Spleen (tissue), 11 donors: ENCODE results near the gene KSR2. TPM values are rescaled to one million over a fixed set of nuclear protein-coding genes. Genes with fewer than 3 reads are reported as not detected.

Experiments used
- DNase-seq: peaks from one replicate; pipeline ENCODE4 v3.0.0-alpha.2; 2020
- H3K27ac ChIP-seq, 8 donors: fragments of 200-600 bp; sonication (generic) in 7 of 8; 1 replicate in 4 of 8; 2 replicates in 4 of 8; pipeline versions ENCODE4 v1.5.0 to v1.8.0; 2016 to 2021; ENCODE audit warnings: inconsistent platforms in 4 of 8, mild to moderate bottlenecking in 4 of 8, moderate library complexity in 1 of 8
- H3K27me3 ChIP-seq, 7 donors: fragments of 200-600 bp; sonication (generic) in 6 of 7; replicated peaks in 1 of 7; 1 replicate in 4 of 7; 2 replicates in 3 of 7; pipeline versions ENCODE4 v1.5.0 to v1.8.0; 2016 to 2021; ENCODE audit warnings: inconsistent platforms in 3 of 7, mild to moderate bottlenecking in 1 of 7
- H3K36me3 ChIP-seq, 6 donors: fragments of 200-600 bp; sonication (generic) in 5 of 6; 1 replicate in 4 of 6; 2 replicates in 2 of 6; pipeline versions ENCODE4 v1.5.0 to v1.8.0; 2016 to 2021; ENCODE audit warnings: inconsistent platforms in 2 of 6
- H3K4me1 ChIP-seq, 6 donors: fragments of 200-600 bp; sonication (generic) in 5 of 6; 1 replicate in 3 of 6; 2 replicates in 3 of 6; pipeline versions ENCODE4 v1.5.0 to v1.8.0; 2016 to 2021; ENCODE audit warnings: inconsistent platforms in 3 of 6
- H3K4me3 ChIP-seq, 8 donors: fragments of 200-600 bp; sonication (generic) in 7 of 8; 1 replicate in 4 of 8; 2 replicates in 4 of 8; pipeline versions ENCODE4 v1.5.0 to v1.8.0; 2016 to 2021; ENCODE audit warnings: inconsistent platforms in 4 of 8, mild to moderate bottlenecking in 4 of 8, moderate library complexity in 2 of 8
- H3K9me3 ChIP-seq, 8 donors: fragments of 200-600 bp; sonication (generic) in 7 of 8; 1 replicate in 4 of 8; 2 replicates in 4 of 8; pipeline versions ENCODE4 v1.5.0 to v1.8.0; 2016 to 2021; ENCODE audit warnings: inconsistent platforms in 4 of 8
- CTCF ChIP-seq, 11 experiments: fragments of 200-600 bp in 7 of 11; fragments of 450-650 bp in 4 of 11; sonication (generic) in 4 of 11; IDR thresholded peaks in 8 of 11; conservative IDR thresholded peaks in 3 of 11; 1 replicate in 7 of 11; 2 replicates in 4 of 11; pipeline versions ENCODE4 v1.4.0 to v1.8.0; 2016 to 2021; ENCODE audit warnings: antibody characterized with exemption in 11 of 11, inconsistent platforms in 4 of 11, mild to moderate bottlenecking in 1 of 11
- POLR2A ChIP-seq, 3 donors: fragments of 450-650 bp; IDR thresholded peaks; one replicate each; pipeline ENCODE4 v1.5.1; 2017; ENCODE audit warnings: antibody characterized with exemption in 3 of 3, mild to moderate bottlenecking in 1 of 3
- POLR2AphosphoS5 ChIP-seq, 3 donors: sonication (generic); formaldehyde crosslinking; IDR thresholded peaks; one replicate each; pipeline ENCODE4 v1.5.1; 2017; ENCODE audit warnings: antibody characterized with exemption in 3 of 3
- WGBS, 5 donors: extraction: QIAGEN DNeasy Blood & Tissue Kit in 3 of 5; methylation state at CpG; one replicate each; pipeline versions ENCODE4 v1.1.5 to v1.1.7; 2013 to 2018; 5-methylcytosine and 5-hydroxymethylcytosine counted together
- intact Hi-C: fragments of 100-400 bp; cut with DNase I; formaldehyde crosslinking; loops from one replicate; pipeline ENCODE4 v1.15.0; 2023; ENCODE audit warnings: low total_unique reads
- polyA plus RNA-seq, 3 donors: library from polyadenylated mRNA; stranded (reverse); fragments of 200-250 nt; gene quantifications; one replicate each; pipeline ENCODE4 v1.2.1, GENCODE V29; 2013
- total RNA-seq, 7 donors: library from RNA; depleted of rRNA in 3 of 7; stranded (reverse); fragments of >200 nt in 3 of 7; fragmentation: NEBNext Ultra II Directional in 4 of 7; extraction: Animal tissue kit (Norgen Biotek cat#: 25700) in 4 of 7; gene quantifications; one replicate each; pipeline versions ENCODE4 v1.1.0 to v1.2.1, GENCODE V29; 2016 to 2021
- donor health status: healthy with polysubstance abuse.
- donor health status: DM: no; HTN: no; CAD: no; lungs with moderate emphysema.
- donor health status: DM: no; HTN: no; CAD: no.
- donor health status: Bipolar disorder and iron deficiency.
- donor health status: healthy.
- donor health status: DM: no; HTN: no; CAD: no.
- donor health status: DM: yes; HTN: yes; CAD: no.

KSR2 gene
- total and polyA plus RNA-seq, 10 donors: under 0.01 to 0.09 (median 0.02) TPM; not detected in 4

- Histone ChIP-seq H3K27ac (no peak overlapping the region), H3K4me3 (no peak overlapping the region), H3K9me3 (no peaks in the 10 kb centered on the region), H3K27me3 (peaks cover 0 to 10% (median 0%) of the 10 kb centered on the region in 7 donors), H3K36me3 (no peaks in the 10 kb centered on the region), H3K4me1 (no peaks in the 10 kb centered on the region)
- TF ChIP-seq POLR2AphosphoS5 (IDR thresholded peaks at IDR 0.05): no peak
- TF ChIP-seq CTCF (IDR thresholded peaks at IDR 0.05 in 8 of 11, conservative IDR thresholded peaks at IDR 0.05 in 3 of 11): no peak
- intact Hi-C loops: no loop called here
- 71 to 84% (median 80%) methylated on average over 2 of the region's 2 CpGs for WGBS, 5 donors
- DNase-seq: no peak
Observed at GRCh38 chr12:117890644-117891043, 78.1 kb downstream of the KSR2 start.

- Histone ChIP-seq H3K9me3 (no peaks in the 10 kb centered on the region), H3K36me3 (no peaks in the 10 kb centered on the region), H3K4me3 (no peak overlapping the region), H3K27ac (no peak overlapping the region), H3K4me1 (no peaks in the 10 kb centered on the region), H3K27me3 (peaks cover 0 to 9% (median 0%) of the 10 kb centered on the region in 7 donors)
- intact Hi-C loops: no loop called here
- no peak for DNase-seq
- TF ChIP-seq CTCF (IDR thresholded peaks at IDR 0.05 in 8 of 11, conservative IDR thresholded peaks at IDR 0.05 in 3 of 11): no peak
- TF ChIP-seq POLR2A (IDR thresholded peaks at IDR 0.05): no peak
- no peak for TF ChIP-seq POLR2AphosphoS5 (IDR thresholded peaks at IDR 0.05)
- WGBS, 5 donors: 73 to 90% (median 87%) methylated on average over 2 of the region's 2 CpGs
Observed at GRCh38 chr12:117890137-117890536, 78.7 kb downstream of the KSR2 start.

- no peaks in the 10 kb centered on the region for H3K9me3 ChIP-seq
- no peak overlapping the region for H3K27ac ChIP-seq
- no peak overlapping the region for H3K4me3 ChIP-seq
- TF ChIP-seq POLR2A (IDR thresholded peaks at IDR 0.05): no peak
- TF ChIP-seq CTCF (IDR thresholded peaks at IDR 0.05 in 8 of 11, conservative IDR thresholded peaks at IDR 0.05 in 3 of 11): no peak
- no peak for TF ChIP-seq POLR2AphosphoS5 (IDR thresholded peaks at IDR 0.05)
- H3K4me1 ChIP-seq: no peaks in the 10 kb centered on the region
- WGBS, 5 donors: 57 to 62% (median 59%) methylated on average over 7 of the region's 7 CpGs
- no peaks in the 10 kb centered on the region for H3K36me3 ChIP-seq
- H3K27me3 ChIP-seq: peaks cover 0 to 6% (median 0%) of the 10 kb centered on the region in 7 donors
- no peak for DNase-seq
- intact Hi-C loops: no loop called here
Observed at GRCh38 chr12:117889098-117889497, 79.7 kb downstream of the KSR2 start.

- intact Hi-C loops: no loop called here
- Histone ChIP-seq H3K27ac (no peak overlapping the region), H3K36me3 (no peaks in the 10 kb centered on the region), H3K4me1 (no peaks in the 10 kb centered on the region), H3K27me3 (peaks cover 0 to 5% (median 0%) of the 10 kb centered on the region in 7 donors), H3K4me3 (no peak overlapping the region), H3K9me3 (no peaks in the 10 kb centered on the region)
- 89 to 93% (median 92%) methylated on average over 3 of the region's 3 CpGs for WGBS, 5 donors
- no peak for DNase-seq
- no peak for TF ChIP-seq CTCF (IDR thresholded peaks at IDR 0.05 in 8 of 11, conservative IDR thresholded peaks at IDR 0.05 in 3 of 11)
Observed at GRCh38 chr12:117885211-117885610, 83.6 kb downstream of the KSR2 start.
